Gastrocnemius medialis (tissue), 4 donors: ENCODE results near the gene PHF21B.

Experiments
- CTCF ChIP-seq, 5 experiments: fragments of 450-650 bp in 3 of 5; fragments of 200-600 bp in 2 of 5; sonication (generic) in 2 of 5; IDR thresholded peaks in 4 of 5; conservative IDR thresholded peaks in 1 of 5; 1 replicate in 4 of 5; 2 replicates in 1 of 5; pipeline ENCODE4 v1.5.1; 2016 to 2019; ENCODE audit warnings: antibody characterized with exemption in 5 of 5, mild to moderate bottlenecking in 3 of 5, moderate library complexity in 3 of 5
- POLR2A ChIP-seq, 2 donors: fragments of 450-650 bp; IDR thresholded peaks; one replicate each; pipeline ENCODE4 v1.6.1; 2017; ENCODE audit warnings: antibody characterized with exemption in 2 of 2, mild to moderate bottlenecking in 2 of 2, moderate library complexity in 2 of 2

DNA sequence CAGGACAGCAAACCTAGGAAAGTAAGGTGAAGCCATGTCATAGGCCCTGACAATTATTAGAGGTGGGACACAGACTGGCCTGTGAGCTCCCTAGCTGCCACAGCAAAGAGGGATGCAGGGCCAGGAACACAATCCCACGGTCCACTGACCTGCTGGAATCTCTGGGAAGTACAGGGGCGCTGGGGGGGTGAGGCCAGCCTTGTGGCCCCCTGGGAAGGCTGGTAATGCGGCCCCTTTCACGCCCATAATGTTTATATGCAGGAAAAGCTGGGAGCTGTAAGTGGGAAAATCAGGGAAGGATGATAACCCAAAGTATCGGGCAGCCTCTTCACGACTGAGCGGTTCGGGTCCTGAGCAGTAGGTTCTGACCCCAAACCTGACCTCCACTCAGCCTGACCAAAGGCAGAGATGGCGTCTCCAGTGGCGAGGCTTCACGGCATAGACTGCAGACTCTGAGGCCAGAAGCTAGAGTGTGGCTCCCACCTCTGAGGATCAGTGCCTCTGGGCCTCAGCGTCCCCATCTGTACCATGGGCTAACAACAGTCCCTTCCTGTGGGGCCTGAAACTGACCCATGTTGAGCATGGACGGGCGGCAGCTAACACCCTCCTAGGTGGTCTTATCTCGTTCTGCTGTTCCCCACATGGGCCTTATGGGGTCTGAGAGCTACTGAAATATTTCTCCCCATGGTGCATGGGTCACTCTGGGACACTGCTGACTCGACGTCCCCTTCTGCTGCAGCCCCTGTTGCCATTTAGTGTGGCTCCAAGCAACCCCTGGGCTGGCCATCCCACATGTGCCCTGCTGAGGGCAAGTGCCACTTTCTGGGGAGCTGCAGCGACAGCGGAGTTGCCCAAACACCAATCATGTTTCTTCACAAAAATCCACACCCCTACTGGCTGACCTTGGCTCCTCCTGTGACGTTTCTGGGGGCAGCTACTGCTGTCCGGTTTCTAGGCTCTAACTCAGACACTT lies 101.8 kb downstream of the PHF21B start:
- TF ChIP-seq CTCF (IDR thresholded peaks at IDR 0.05 in 4 of 5, conservative IDR thresholded peaks at IDR 0.05 in 1 of 5) (no peak), POLR2A (IDR thresholded peaks at IDR 0.05) (no peak)
